Endothelial cell of umbilical vein (primary cell): ENCODE data around the gene BAZ1B. TPM values are rescaled to one million over a fixed set of nuclear protein-coding genes. Genes with fewer than 3 reads are reported as not detected.

Experiments
- BruUV-seq: library from RNA; stranded (reverse); fragments of 400-500 nt; replicated peaks from 2 replicates; lab custom pipeline; 2021; lab: Mats Ljungman, UMichigan
- CTCF ChIA-PET: fragments of 300-600, 350-600 bp; sonication (Branson Sonifier 250); formaldehyde crosslinking; loops from one replicate; lab custom pipeline; 2021; ENCODE audit warnings: antibody characterized with exemption, inconsistent platforms; lab: Charles Lee
- POLR2A ChIA-PET: fragments of 300-600, 350-600 bp; sonication (Branson Sonifier 250); formaldehyde crosslinking; loops from one replicate; lab custom pipeline; 2021; ENCODE audit warnings: antibody characterized with exemption, inconsistent platforms; lab: Charles Lee
- DNase-seq: peaks from one replicate; pipeline ENCODE4 v3.0.0-alpha.2; 2011; ENCODE audit warnings: low read depth, low spot score
- FAIRE-seq: peaks from 2 replicates; lab custom pipeline; 2011; peaks lifted over from hg19 to GRCh38; lab: Jason Lieb, UNC
- H2AFZ ChIP-seq: 2 replicates; pipeline ENCODE4 v1.6.0; 2012; ENCODE audit warnings: low read depth, low read length, control low read depth, inconsistent platforms
- H3K27ac ChIP-seq: 2 replicates; pipeline ENCODE4 v1.5.1; 2011; ENCODE audit warnings: low read depth, mild to moderate bottlenecking, control low read depth, low read length, moderate library complexity; ENCODE audit not compliant: insufficient read depth
- H3K27me3 ChIP-seq, 2 experiments: 2 replicates each; pipeline versions ENCODE4 v1.6.0 to v1.6.1; 2011; ENCODE audit warnings: low read length in 2 of 2, mixed read lengths in 1 of 2; ENCODE audit not compliant: control insufficient read depth in 2 of 2, insufficient read depth in 2 of 2
- H3K36me3 ChIP-seq, 2 experiments: 2 replicates in 1 of 2; 3 replicates in 1 of 2; pipeline ENCODE4 v1.5.1; 2011; ENCODE audit warnings: low read length in 2 of 2, mild to moderate bottlenecking in 1 of 2, moderate library complexity in 1 of 2; ENCODE audit not compliant: control insufficient read depth in 2 of 2, insufficient read depth in 2 of 2; ENCODE audit errors: extremely low read depth in 1 of 2
- H3K4me1 ChIP-seq: 3 replicates; pipeline ENCODE4 v1.5.1; 2011; ENCODE audit warnings: mild to moderate bottlenecking, low read length; ENCODE audit not compliant: control insufficient read depth, insufficient read depth; ENCODE audit errors: extremely low read depth
- H3K4me2 ChIP-seq: 2 replicates; pipeline ENCODE4 v1.6.1; 2011; ENCODE audit warnings: low read length, control low read depth, mixed read lengths; ENCODE audit not compliant: insufficient read depth
- H3K4me3 ChIP-seq, 3 experiments: fragments of 200-600 bp in 1 of 3; sonication (generic), shearing (Covaris generic) in 1 of 3; replicated peaks in 1 of 3; 2 replicates each; pipeline ENCODE4 v1.5.1; 2011 to 2016; ENCODE audit warnings: control low read depth in 3 of 3, low read length in 3 of 3, mild to moderate bottlenecking in 2 of 3, inconsistent platforms in 1 of 3, low read depth in 1 of 3, moderate library complexity in 1 of 3; ENCODE audit not compliant: insufficient read depth in 1 of 3
- H3K79me2 ChIP-seq: 2 replicates; pipeline ENCODE4 v1.6.0; 2012; ENCODE audit warnings: low read length, inconsistent platforms; ENCODE audit not compliant: control insufficient read depth, insufficient read depth
- H3K9ac ChIP-seq: replicated peaks from 2 replicates; pipeline ENCODE3; 2011; ENCODE audit warnings: low read length, control low read depth; ENCODE audit not compliant: insufficient read depth; ENCODE audit errors: extremely low read depth
- H3K9me1 ChIP-seq: replicated peaks from 3 replicates; pipeline ENCODE4 v1.6.0; 2011; ENCODE audit warnings: mild to moderate bottlenecking, low read length; ENCODE audit not compliant: control insufficient read depth, insufficient read depth; ENCODE audit errors: extremely low read depth
- H3K9me3 ChIP-seq: replicated peaks from 2 replicates; pipeline ENCODE4 v1.5.1; 2012; ENCODE audit warnings: low read length, inconsistent platforms; ENCODE audit not compliant: control insufficient read depth, insufficient read depth
- H4K20me1 ChIP-seq: replicated peaks from 2 replicates; pipeline ENCODE3; 2011; ENCODE audit warnings: mild to moderate bottlenecking, low read length; ENCODE audit not compliant: control insufficient read depth, insufficient read depth; ENCODE audit errors: extremely low read depth
- EZH2 ChIP-seq: IDR thresholded peaks from 2 replicates; pipeline ENCODE4 v1.6.1; 2012; ENCODE audit warnings: borderline replicate concordance, low read depth, mild to moderate bottlenecking, moderate library complexity, low read length, inconsistent platforms; ENCODE audit not compliant: severe bottlenecking
- FOS ChIP-seq: IDR thresholded peaks from 2 replicates; pipeline ENCODE4 v1.6.1; 2011; ENCODE audit warnings: mild to moderate bottlenecking, low read length, moderate library complexity, borderline replicate concordance; ENCODE audit not compliant: insufficient read depth
- JUN ChIP-seq: IDR thresholded peaks from 2 replicates; pipeline ENCODE4 v1.6.1; 2011; ENCODE audit warnings: borderline replicate concordance, low read depth; ENCODE audit not compliant: insufficient read length, insufficient read depth
- MYC ChIP-seq: IDR thresholded peaks from one replicate; pipeline ENCODE4 v1.6.1; 2011; ENCODE audit warnings: mild to moderate bottlenecking, low read depth, low read length
- POLR2A ChIP-seq: IDR thresholded peaks from 2 replicates; pipeline ENCODE4 v1.6.1; 2012; ENCODE audit warnings: low read depth, mild to moderate bottlenecking, control low read depth, low read length
- dilution Hi-C: fragments of 300-500 bp; cut with MboI; formaldehyde crosslinking; loops from one replicate; pipeline ENCODE4 v1.15.0; 2019; ENCODE audit warnings: low sequenced_read_pairs; ENCODE audit not compliant: extremely low pct_ligation_motif_present
- intact Hi-C: fragments of 100-400 bp; cut with micrococcal nuclease; formaldehyde crosslinking; loops from one replicate; pipeline ENCODE4 v1.10.0; 2022
- polyA plus RNA-seq, 4 experiments: library from polyadenylated mRNA; depleted of rRNA in 3 of 4; stranded (reverse) in 3 of 4; unstranded in 1 of 4; fragments of >200 nt; gene quantifications; 2 replicates each; pipeline versions ENCODE4 v1.2.1 to v1.2.3, GENCODE V29; 2011 to 2012; ENCODE audit warnings: missing spikeins in 1 of 4
- total RNA-seq: library from RNA; stranded (reverse); gene quantifications from 2 replicates; pipeline ENCODE4 v1.2.3, GENCODE V29; 2021
- TF ChIP-seq, protein P1 (sequence below), 2 donors: IDR thresholded peaks; 1 replicate in 1 of 2; 2 replicates in 1 of 2; pipeline ENCODE4 v1.5.1; 2011; ENCODE audit warnings: low read length in 2 of 2, mild to moderate bottlenecking in 2 of 2, moderate library complexity in 2 of 2, control low read depth in 1 of 2, inconsistent platforms in 1 of 2, low read depth in 1 of 2; ENCODE audit not compliant: insufficient read depth in 1 of 2; ENCODE audit errors: extremely low read depth in 1 of 2

Gene BAZ1B
- total and polyA plus RNA-seq, 2 donors (not counting 3 experiments of a cell fraction or from before 2014, with no cell fraction given): 16.2 to 74.7 TPM

DNA sequence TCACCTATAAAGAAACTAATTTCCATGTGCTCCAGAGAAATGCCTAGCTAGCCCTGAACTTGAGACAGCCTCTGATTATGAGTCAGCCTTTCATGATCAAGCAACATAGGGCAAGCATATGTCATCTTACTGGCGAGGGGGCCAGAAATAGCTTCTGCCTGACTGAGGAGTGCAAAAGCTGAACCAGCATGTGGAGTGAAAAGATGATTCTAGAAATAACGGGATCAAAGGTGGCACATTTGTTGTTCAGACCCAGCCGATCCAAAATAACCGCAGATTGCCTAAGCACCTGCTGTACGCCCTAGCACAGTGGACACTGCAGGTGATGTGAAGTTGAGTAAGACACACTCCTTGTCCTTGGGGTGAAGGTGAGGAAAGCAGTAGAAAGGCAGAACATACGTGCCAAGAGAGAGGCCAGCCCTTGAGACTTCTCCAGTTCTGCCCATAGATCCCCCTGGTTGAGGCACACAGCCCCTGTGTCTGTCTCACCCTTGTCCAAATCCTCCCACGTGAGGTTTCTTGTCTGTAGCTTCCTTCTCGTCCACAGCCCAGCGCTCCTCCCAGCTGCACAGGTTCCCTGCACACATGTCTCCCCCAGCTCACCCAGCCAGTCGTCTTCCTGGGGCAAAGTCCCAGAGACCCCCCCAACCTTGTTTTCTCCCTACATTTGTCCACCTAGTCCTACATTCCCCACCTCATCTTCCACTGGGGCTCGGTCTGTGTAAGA, 38.2 kb upstream of the BAZ1B start:
- Histone ChIP-seq H3K27me3 (peaks cover 0 to 4% of the 10 kb centered on the region in 2 experiments), H3K9me1 (no peaks in the 10 kb centered on the region), H3K79me2 (peaks cover 16% of the 10 kb centered on the region), H3K36me3 (no peaks in the 10 kb centered on the region), H3K27ac (no peak overlapping the region), H3K4me1 (peaks cover 14% of the 10 kb centered on the region), H3K9me3 (no peaks in the 10 kb centered on the region), H3K4me2 (no peak overlapping the region), H2AFZ (peak overlapping the region; percentile 43), H3K4me3 (no peak overlapping the region), H4K20me1 (no peaks in the 10 kb centered on the region), H3K9ac (no peak overlapping the region)
- DNase-seq (no peak), FAIRE-seq (no peak)
- TF ChIP-seq POLR2A (no peak), MYC (no peak), FOS (peak; percentile 42), EZH2 (no peak), JUN (no peak)
- TF ChIP-seq, protein P1, sequence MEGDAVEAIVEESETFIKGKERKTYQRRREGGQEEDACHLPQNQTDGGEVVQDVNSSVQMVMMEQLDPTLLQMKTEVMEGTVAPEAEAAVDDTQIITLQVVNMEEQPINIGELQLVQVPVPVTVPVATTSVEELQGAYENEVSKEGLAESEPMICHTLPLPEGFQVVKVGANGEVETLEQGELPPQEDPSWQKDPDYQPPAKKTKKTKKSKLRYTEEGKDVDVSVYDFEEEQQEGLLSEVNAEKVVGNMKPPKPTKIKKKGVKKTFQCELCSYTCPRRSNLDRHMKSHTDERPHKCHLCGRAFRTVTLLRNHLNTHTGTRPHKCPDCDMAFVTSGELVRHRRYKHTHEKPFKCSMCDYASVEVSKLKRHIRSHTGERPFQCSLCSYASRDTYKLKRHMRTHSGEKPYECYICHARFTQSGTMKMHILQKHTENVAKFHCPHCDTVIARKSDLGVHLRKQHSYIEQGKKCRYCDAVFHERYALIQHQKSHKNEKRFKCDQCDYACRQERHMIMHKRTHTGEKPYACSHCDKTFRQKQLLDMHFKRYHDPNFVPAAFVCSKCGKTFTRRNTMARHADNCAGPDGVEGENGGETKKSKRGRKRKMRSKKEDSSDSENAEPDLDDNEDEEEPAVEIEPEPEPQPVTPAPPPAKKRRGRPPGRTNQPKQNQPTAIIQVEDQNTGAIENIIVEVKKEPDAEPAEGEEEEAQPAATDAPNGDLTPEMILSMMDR (IDR thresholded peaks at IDR 0.05; ENCODE audit: extremely low read depth in 1 of 2, insufficient read depth in 1 of 2, low read depth in 1 of 2, low read length in 2 of 2): no peak
- intact Hi-C loops: no loop called here
- ChIA-PET POLR2A (no interaction called here), CTCF (interaction anchor here (1.1 to 1.4 kb wide), 2 partner anchors 165 to 175 kb away, joined by 4 read pairs; no protein-coding TSS in a partner anchor)
- BruUV-seq: no TSS peak
- dilution Hi-C loops: no loop called here
